Hepatic stellate cell (primary cell): ENCODE data around the gene R3HCC1L.
"Not testable (repeated sequence)": the region's sequence is repeated elsewhere in the genome, so short reads cannot be mapped to it uniquely, and the experiment has no call there.

Experiments
- DNase-seq: peaks from one replicate; pipeline ENCODE4 v3.0.0; 2011; ENCODE audit warnings: low spot score

The R3HCC1L gene

DNA sequence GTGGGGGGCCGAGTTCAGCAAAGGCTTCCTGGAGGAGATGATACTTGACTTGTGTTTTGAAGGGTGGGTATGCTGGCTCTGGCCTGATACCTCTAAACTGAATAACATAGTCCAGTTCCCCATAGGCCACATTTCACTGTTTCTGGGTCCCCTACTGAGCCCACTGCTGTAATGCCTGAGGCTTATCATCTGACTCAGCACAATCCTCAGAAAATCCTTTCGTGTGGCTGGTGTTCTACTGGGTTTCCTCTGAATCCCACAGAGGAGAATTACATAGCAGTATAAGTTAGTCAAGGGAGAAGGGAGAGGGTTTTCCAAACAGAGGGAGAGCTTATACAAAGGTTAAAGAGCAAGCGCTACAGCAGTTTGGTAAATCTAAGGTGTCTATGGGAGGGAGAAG lies 2.8 kb upstream of the R3HCC1L start:
- no peak for DNase-seq

DNA sequence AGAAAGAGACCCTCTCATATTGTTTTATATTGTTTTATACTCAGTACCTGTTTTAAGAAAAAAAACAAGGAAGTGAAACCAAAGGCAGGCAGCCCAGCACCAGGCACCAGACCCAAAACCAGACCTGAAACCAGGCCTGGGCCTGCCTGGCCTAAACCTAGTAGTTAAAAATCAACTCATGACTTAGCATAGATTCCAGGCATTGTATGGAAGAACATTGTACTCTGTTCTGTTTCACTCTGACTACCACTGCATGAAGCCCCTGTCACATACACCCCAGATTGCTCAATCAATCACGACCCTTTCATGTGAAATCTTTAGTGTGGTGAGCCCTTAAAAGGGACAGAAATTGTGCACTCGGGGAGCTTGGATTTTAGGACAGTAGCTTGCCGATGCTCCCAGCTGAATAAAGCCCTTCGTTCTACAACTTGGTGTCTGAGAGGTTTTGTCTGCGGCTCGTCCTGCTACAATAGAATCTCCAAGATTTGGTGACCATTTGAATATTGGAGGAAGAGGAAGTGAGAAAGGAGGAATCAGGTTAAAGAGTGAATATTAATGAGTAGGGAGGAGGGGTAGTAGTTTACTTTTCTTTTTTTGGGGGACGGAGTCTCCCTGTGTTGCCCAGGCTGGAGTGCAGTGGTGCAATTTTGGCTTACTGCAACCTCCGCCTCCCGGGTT lies 1.2 kb upstream of the R3HCC1L start:
- DNase-seq = not testable (repeated sequence)

DNA sequence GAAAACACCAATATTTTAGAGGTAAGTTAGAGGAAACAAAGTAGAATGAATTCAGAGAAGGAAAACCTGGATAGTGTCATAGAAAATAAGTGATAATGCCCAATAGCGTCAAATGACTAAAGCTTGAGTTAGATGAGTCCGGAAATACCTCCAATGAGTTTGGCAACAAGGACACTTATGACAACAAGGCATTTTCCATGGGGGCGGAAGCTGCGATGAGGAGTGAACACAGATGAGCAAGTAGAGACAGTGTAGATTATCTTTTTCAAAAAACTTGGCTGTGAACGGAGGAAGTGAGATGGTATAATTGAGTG lies 383 bp upstream of the R3HCC1L start:
- DNase-seq = no peak

DNA sequence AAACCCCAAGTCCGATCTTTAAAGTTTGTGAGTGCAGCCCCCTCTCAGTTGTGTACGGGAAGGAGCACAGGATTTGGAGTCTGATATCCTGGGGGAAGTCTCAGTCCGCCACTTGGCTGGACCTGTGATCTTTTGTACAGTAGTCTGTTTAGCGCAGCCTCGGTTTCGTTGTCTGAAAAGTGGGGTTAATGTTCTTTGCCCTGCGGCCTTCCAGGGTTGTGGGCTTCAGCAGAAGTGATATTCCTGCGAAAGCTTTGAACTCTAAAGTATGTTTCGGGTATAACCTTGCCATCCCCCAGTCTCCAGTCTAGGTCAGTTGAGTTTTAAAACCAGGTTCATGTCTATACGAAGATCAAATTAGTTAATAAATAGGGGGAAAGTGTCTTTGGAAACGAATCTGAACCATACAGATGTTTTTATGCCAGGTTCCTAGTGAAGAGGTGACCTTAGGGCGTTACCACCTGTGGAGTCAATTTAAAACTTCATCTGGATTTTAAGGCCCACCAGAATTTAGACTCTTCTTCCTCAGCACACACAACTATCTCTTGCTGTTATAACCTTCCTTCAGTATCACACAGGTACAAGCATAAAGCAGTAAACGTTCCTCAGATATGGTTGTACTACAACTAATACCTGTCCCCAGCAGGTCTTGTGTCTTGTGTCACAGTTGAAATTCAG lies 904 bp downstream of the R3HCC1L start:
- no peak for DNase-seq

DNA sequence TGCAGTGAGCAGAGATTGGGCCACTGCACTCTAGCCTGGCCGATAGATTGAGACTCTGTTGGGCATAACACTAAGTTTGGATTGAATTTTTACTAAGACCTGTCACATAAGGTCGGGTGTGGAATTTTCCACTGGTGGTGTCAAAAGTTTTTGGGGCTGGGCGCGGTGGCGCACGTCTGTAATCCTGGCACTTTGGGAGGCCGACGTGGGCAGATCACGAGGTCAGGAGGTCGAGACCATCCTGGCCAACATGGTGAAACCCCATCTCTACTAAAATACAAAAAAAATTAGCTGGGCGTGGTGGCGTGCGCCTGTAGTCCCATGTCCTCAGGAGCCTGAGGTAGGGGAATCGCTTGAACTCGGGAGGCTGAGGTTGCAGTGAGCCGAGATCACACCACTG lies 2.3 kb downstream of the R3HCC1L start:
- DNase-seq = not testable (repeated sequence)

DNA sequence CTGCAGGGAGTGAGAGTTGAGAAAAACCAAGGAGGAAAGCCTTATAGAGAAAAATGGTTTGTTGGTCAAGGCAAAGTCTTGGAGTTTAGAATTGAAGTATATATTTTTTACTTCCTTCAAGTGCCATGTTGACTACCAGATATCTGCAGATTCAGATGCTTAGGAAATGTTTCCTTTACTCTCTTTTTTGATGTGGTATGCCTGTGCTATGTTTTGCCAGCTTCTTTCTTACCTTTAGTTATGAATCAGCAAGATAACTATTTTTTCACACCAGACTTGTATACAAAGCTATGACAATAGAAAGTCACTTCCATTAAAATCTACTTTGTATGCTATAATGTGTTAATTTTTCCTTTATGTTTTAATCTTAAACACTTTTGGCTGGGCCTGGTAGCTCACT lies 3.6 kb downstream of the R3HCC1L start:
- DNase-seq = no peak

DNA sequence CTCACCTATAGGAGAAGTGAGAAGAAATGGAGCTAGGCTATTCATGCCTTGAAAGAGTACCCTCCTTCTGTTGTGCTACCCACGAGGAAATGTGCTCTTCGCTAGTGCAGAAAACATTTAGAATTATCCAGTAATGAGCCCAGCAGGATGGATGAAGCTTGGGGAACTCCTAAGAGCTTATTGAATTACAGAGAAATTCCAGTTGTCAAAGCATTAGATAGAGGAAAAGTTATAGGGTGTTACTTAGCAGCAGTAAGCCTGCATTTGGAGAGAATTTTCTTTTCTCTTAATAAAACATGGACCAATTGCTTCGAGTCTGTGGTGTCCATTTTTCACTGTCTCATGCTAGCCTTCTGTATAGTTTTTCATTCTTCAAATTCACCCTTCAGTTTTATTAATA lies 5.0 kb downstream of the R3HCC1L start:
- DNase-seq = no peak

DNA sequence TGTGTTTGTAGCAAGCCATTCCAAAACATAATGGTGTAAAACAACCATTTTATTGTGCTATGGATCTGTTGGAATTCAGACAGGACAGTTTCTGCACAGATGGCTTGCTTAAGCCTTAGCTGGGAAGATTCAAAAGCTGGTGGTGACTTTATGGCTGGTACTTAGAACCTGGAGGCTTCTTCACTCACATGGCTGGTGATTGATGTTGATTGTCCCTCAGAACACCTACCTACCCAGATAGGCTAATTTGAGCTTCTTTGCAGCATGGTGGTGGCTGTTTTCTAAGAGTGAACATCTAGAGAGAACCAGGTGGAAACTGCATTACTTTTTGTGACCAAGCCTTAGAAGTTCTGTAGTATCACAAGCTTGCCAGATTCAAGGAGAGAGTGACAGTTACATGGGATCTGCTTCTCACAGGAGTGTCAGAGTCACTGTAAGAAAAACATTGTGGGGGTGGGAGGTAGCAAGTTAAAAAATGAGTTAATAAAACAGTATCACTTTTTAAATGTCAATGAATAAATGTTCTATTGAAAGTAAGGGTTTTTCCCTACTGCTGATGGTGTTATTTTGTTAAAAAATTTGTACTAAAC lies 7.1 kb downstream of the R3HCC1L start:
- no peak for DNase-seq

DNA sequence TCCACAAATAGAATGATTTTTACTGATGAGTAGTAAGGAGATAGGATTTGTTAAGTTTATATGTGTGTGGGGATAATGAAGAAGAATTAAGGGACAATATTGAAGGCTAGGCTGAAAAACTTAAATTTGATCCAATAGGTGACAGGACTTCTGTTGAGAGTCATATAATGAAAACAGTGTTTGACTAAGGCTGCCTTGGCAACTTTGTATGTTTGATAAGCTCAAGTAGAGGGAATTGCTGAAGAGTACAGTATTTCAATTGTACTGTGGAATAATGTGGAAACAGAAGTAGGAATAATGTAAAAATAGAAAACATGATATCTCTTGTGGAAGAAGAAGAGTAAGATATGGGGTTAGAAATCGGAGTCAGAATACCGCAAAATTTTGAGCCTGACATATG lies 10.5 kb downstream of the R3HCC1L start:
- DNase-seq = no peak

DNA sequence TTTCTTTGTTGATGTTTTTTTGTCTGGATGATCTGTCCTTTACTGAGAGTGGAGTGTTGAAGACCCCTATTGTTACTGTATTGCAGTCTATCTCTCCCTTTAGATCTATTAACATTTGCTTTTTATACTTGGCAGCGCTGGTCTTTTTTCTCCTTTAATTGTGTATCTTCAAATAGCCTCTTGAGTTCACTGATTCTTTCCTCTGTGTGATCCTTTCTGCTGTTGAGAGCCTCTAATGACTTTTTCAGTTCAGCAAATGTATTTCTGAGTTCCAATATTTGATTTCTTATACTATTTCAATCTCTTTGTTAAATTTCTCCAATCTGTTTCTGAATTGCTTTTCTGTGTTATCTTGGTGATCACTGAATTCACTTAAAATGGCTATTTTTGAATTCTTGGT lies 15.4 kb downstream of the R3HCC1L start:
- no peak for DNase-seq

DNA sequence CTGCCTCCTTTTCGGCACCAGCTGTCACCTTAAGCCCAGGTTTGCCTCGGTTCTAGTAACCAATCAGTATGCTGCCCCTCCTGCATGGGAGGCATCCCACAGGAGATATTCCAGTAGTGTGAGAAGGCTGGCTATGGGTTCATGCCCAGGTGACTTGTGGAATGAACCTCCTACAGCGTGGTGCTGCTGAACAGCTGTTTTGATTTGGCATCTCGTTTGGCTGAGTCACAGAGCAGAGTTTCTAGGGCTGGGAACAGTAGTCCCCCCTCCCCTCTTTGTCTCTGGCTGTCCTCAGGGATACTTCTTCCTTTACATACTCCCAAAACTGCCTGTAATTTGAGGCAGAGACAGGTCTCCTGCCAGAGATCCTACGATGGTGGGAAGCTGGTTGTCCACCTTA lies 16.1 kb downstream of the R3HCC1L start:
- DNase-seq = no peak

DNA sequence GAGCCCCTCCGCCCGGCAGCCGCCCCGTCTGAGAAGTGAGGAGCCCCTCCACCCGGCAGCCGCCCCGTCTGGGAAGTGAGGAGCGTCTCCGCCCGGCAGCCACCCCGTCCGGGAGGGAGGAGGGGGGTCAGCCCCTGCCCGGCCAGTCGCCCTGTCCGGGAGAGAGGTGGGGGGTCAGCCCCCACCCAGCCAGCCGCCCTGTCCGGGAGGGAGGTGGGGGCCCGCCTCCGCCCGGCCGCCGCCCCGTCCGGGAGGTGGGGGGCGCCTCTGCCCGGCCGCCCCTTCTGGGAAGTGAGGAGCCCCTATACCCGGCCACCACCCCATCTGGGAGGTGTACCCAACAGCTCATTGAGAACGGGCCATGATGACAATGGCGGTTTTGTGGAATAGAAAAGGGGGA lies 18.3 kb downstream of the R3HCC1L start:
- DNase-seq = not testable (repeated sequence)

DNA sequence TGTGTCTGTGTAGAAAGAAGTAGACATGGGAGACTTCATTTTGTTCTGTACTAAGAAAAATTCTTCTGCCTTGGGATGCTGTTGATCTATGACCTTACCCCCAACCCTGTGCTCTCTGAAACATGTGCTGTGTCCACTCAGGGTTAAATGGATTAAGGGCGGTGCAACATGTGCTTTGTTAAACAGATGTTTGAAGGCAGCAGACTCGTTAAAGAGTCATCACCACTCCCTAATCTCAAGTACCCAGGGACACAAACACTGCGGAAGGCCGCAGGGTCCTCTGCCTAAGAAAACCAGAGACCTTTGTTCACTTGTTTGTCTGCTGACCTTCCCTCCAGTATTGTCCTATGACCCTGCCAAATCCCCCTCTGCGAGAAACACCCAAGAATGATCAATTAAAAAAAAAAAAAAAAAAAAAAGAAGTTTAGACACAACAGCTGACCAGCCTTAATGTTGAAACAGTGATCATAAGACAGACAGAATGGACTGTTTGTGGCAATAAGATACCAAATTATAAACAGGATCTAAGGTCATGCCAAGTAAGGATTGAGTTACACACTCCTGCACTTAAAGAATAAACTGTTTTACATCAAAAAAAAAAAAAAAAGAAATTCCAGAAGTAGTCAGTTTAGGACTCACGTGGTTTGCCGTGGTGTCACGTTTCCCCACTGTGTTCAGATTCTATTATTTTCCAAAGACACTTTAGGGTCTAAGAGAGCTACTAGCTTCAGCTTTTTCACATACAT lies 18.9 kb downstream of the R3HCC1L start:
- not testable (repeated sequence) for DNase-seq

DNA sequence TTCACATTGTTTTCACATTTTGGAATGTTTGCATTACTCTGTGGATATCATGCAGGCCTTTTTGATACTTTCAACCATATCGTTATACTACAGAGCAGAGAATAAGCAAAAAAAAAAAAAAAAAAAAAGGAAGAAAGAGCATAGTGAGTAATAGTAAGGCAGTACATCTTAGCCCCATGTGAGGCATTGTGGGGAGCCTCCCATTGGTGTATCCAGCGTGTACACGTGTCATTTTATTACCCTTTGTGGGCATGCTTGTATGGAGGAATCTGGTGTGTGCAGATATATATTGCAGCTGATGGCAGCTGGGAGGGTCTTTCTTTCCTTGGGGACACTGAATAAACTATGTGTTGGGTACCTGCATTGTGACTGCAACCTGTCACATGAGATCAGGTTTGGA lies 19.6 kb downstream of the R3HCC1L start:
- DNase-seq = no peak

DNA sequence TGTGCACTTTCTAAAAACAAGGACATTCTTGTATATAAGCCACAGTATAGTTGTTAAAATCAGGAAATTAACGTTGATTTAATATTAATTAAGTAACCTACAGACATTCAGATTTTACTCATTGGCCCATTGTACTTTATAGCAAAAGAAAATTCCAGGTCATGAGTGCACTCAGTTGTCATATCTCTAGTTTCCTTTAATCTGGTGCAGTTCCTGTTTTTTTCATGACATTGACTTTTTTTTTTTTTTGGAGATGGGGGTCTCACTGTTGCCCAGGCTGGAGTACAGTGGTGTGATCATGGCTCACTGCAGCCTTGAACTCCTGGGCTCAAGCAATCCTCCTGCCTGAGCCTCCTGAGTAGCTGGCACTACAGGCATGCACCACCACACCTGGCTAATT lies 24.1 kb downstream of the R3HCC1L start:
- DNase-seq = no peak

DNA sequence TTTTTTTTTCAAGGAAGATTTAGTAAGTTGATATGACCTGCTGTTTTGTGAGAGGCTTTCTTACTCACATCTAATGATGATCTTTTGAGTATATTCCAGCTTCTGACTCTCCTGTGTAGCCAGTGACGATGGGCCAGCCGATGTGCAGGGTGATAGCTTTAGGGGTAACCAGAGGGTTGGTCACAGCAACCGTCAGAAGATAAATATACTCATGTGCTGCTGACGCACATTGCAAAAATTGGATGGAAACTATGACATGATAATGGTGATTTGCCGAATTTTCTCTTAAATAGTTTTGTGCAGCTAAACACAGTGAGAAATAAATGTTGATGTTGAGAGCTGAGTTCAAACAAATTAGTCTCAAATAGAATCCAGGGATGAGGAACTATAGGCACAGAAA lies 29.5 kb downstream of the R3HCC1L start:
- DNase-seq = no peak

DNA sequence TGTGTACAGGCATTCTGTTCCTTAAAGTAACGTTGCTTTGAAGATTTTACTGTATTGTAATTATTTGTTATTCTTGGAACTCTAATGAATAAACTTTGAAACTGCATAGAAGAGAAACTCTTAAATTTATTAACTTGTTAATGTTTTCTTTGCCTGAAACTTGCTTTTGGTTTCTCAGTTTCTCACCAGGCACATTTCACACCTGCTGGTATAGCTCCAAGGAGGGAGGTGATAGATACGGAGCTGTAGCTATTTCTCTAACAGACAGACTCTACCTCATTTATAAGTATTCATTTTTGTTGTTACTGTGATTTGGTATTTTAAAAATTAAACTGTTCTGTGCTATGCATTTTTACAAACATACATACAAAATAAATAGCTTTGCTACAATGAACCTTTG lies 32.7 kb downstream of the R3HCC1L start:
- no peak for DNase-seq

DNA sequence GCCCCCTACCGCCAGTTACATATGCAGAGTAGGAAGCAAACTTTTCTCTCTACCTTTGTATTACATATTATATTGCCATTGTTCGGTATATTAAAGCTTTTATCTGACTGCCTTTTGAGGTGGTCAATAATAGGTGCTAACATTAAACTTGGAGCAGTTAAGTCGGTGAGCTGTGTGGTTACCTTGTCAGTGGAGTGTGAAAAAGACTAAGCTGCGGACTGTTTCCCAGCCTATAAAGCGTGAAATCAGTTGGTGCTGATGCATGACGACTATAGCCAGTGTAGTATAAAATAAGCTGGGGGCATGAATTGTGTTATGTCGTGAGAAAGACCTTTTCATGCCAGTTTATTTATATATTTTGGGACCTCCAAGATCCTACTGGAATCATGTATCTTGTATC lies 33.7 kb downstream of the R3HCC1L start:
- no peak for DNase-seq

DNA sequence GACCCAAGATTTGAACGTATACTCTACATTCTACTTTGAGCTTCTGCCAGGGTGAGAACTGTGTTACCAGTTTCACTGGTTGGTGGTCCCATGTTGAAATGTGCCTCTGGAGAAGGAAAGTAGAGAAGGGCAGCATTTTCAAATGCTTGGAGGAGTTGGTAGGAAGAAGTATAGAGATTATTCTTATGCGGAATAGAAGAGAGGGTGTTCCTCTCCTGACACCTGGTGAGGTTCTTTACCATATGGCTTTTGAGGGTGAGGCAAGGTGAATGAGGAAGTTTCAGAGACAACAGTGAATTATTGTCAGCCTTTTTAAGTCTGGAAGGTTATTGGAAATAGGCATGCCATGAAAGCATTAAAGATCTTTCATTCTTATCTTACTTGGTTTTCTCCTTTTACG lies 34.3 kb downstream of the R3HCC1L start:
- no peak for DNase-seq

DNA sequence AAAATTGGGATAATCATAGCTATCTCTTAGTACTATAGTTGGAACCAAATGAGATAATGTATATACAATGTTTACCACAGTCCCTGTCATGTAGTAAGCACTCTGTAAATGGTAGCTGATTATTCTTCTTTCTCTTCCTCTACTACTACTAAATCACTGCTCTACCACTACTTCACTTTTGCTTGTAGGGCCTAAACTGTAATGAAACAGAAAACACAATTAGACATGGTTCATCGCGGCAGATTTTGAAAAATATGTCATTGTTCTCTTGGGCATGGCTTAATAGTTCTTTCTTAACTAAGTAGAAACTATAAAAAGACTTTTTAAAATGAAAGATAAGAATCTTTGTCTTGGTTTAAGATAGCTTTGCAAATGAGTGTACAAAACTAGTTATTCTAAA lies 34.9 kb downstream of the R3HCC1L start:
- DNase-seq = no peak

DNA sequence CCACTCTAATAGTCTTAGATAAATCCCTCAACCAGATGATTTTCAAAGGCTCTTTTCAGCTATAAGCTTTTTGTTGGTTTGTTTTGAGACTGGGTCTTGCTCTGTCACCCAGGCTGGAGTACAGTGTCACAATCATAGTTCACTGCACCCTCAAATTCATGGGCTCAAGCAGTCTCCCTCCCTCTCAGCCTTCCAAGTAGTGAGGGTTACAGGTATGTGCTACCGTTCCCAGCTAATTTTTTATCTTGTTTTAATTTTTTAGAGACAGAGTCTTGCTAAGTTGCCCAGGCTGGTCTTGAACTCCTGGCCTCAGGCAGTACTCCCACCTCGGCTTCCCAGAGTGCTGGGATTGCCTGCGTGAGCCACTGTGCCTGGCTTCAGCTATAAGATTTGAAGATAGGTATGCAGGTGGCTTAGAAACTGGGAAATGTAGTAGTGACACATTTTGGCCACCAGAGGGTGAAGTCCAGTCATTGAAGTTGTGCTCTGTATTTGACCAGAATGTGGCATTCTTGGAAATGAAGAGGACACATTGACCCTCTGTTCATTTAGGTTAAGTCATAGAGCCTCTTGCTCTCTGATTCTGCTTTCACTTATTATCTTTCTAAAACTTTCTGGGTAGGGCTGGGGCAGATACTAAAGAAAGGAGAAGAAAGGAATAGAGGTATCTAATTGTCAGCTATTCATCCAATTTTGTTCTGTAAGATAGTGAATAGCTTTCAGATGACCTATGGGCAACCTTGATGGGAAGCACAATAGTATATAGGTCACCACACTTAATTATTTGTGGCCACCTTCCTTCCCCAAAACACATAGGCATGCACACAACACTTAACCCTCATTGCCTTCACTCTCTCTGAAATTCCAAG lies 36.0 kb downstream of the R3HCC1L start:
- DNase-seq = peak; percentile 30

DNA sequence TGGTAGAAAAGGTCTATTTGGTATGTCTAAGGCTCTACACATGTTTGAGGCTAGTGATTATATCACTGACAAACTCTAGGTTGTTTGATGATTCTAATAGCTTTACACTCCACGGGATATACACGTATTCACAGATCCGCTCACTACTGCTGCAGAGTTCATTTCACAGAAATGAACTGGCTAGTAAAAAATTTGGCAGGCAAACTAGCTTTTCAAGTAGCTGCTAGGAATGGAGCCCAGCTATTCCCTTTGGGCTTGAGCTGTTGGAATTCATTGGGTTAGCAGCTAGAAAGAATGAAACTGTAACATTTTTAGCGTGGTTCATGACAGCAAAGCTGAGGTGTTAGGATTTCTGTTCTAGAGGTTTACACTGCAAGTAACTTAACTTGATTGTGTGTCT lies 37.6 kb downstream of the R3HCC1L start:
- DNase-seq = no peak
